SK-N-SH (cell line): ENCODE results near the gene HEMK1. TPM values are rescaled to one million over a fixed set of nuclear protein-coding genes. Genes with fewer than 3 reads are reported as not detected.

Experiments
- CTCF ChIA-PET: fragments of 300-600, 350-600 bp; formaldehyde crosslinking; extraction: SDS; loops from one replicate; lab custom pipeline; 2021; lab: Yijun Ruan, JAX
- POLR2A ChIA-PET: fragments of 350-600 bp; sonication (Branson Sonifier 250); formaldehyde crosslinking; extraction: SDS; loops from one replicate; lab custom pipeline; 2020; ENCODE audit warnings: antibody characterized with exemption, inconsistent platforms; lab: Yijun Ruan, JAX
- DNase-seq: peaks from one replicate; pipeline ENCODE4 v3.0.0; 2012
- H2AFZ ChIP-seq: fragments of 200-600 bp; sonication (generic); 2 replicates; pipeline ENCODE4 v1.8.1; 2016; ENCODE audit warnings: antibody characterized with exemption, mild to moderate bottlenecking, low read depth
- H3F3A ChIP-seq: fragments of 200-600 bp; sonication (generic); replicated peaks from 2 replicates; pipeline ENCODE3; 2016; ENCODE audit warnings: antibody characterized with exemption, mild to moderate bottlenecking; ENCODE audit not compliant: insufficient read depth
- H3K27ac ChIP-seq, 2 experiments: fragments of 200-500 bp in 1 of 2; fragments of 200-600 bp in 1 of 2; sonication (Bioruptor generic) in 1 of 2; sonication (generic), shearing (Covaris generic) in 1 of 2; 2 replicates each; pipeline versions ENCODE4 v1.5.1 to v1.6.1; 2014 to 2016; ENCODE audit warnings: low read depth in 2 of 2, inconsistent platforms in 1 of 2, low read length in 1 of 2, mild to moderate bottlenecking in 1 of 2, mixed read lengths in 1 of 2
- H3K27me3 ChIP-seq: fragments of 200-600 bp; sonication (generic), shearing (Covaris generic); 2 replicates; pipeline ENCODE4 v1.6.1; 2016; ENCODE audit warnings: mixed run types; ENCODE audit not compliant: insufficient read depth
- H3K36me3 ChIP-seq, 2 experiments: fragments of 200-500 bp in 1 of 2; fragments of 200-600 bp in 1 of 2; sonication (Bioruptor generic) in 1 of 2; sonication (generic) in 1 of 2; replicated peaks in 1 of 2; 2 replicates each; pipeline versions ENCODE3 to v1.5.1; 2014 to 2016; ENCODE audit warnings: low read length in 1 of 2, mild to moderate bottlenecking in 1 of 2; ENCODE audit not compliant: insufficient read depth in 2 of 2, control insufficient read depth in 1 of 2
- H3K4me1 ChIP-seq, 2 experiments: fragments of 200-500 bp in 1 of 2; fragments of 200-600 bp in 1 of 2; sonication (Bioruptor generic) in 1 of 2; sonication (generic), shearing (Covaris generic) in 1 of 2; 2 replicates each; pipeline versions ENCODE4 v1.5.1 to v1.6.1; 2014 to 2016; ENCODE audit warnings: low read depth in 1 of 2, low read length in 1 of 2, mixed run types in 1 of 2; ENCODE audit not compliant: insufficient read depth in 2 of 2, control insufficient read depth in 1 of 2
- H3K4me2 ChIP-seq: fragments of 200-600 bp; sonication (generic), shearing (Covaris generic); 2 replicates; pipeline ENCODE4 v1.6.1; 2017; ENCODE audit warnings: mixed run types
- H3K4me3 ChIP-seq, 2 experiments: fragments of 200-500 bp in 1 of 2; fragments of 200-600 bp in 1 of 2; sonication (Bioruptor generic) in 1 of 2; sonication (generic), shearing (Covaris generic) in 1 of 2; 2 replicates each; pipeline versions ENCODE4 v1.5.1 to v1.8.1; 2014 to 2016; ENCODE audit warnings: low read depth in 2 of 2, inconsistent platforms in 1 of 2, low read length in 1 of 2, mild to moderate bottlenecking in 1 of 2, mixed read lengths in 1 of 2, moderate library complexity in 1 of 2
- H3K79me2 ChIP-seq: fragments of 200-600 bp; sonication (generic); 2 replicates; pipeline ENCODE4 v1.8.1; 2017; ENCODE audit warnings: mild to moderate bottlenecking; ENCODE audit not compliant: insufficient read depth
- H3K9ac ChIP-seq: fragments of 200-600 bp; sonication (generic); 2 replicates; pipeline ENCODE4 v1.6.1; 2017; ENCODE audit warnings: mixed run types
- H3K9me2 ChIP-seq: fragments of 200-600 bp; sonication (generic); 2 replicates; pipeline ENCODE4 v1.6.1; 2017; ENCODE audit warnings: mixed run types
- H3K9me3 ChIP-seq: fragments of 200-600 bp; sonication (generic); 2 replicates; pipeline ENCODE4 v1.6.1; 2017; ENCODE audit warnings: mixed run types, mild to moderate bottlenecking, moderate library complexity
- H4K20me1 ChIP-seq: fragments of 200-600 bp; sonication (generic); 2 replicates; pipeline ENCODE4 v1.6.1; 2017; ENCODE audit warnings: mild to moderate bottlenecking, mixed run types; ENCODE audit not compliant: insufficient read depth
- CHD2 ChIP-seq: fragments of 150-350 bp; IDR thresholded peaks from 2 replicates; pipeline ENCODE4 v1.6.1; 2018; ENCODE audit warnings: low read length; ENCODE audit not compliant: partially characterized antibody
- CTCF ChIP-seq: fragments of 200-600 bp; sonication (generic); IDR thresholded peaks from 2 replicates; pipeline ENCODE4 v1.6.1; 2017; ENCODE audit warnings: antibody characterized with exemption, mild to moderate bottlenecking, moderate library complexity
- EZH2phosphoT487 ChIP-seq: fragments of 200-600 bp; sonication (generic); IDR thresholded peaks from 2 replicates; pipeline ENCODE4 v1.6.1; 2017; ENCODE audit warnings: low read depth, mixed run types, mild to moderate bottlenecking, antibody characterized with exemption, moderate library complexity, borderline replicate concordance
- FOXM1 ChIP-seq: IDR thresholded peaks from 2 replicates; pipeline ENCODE4 v1.4.0; 2012; ENCODE audit warnings: low read depth, mild to moderate bottlenecking
- GABPA ChIP-seq: IDR thresholded peaks from 2 replicates; pipeline ENCODE4 v1.4.0; 2012; ENCODE audit warnings: low read depth, mild to moderate bottlenecking
- IRF3 ChIP-seq: fragments of 150-350 bp; IDR thresholded peaks from 2 replicates; pipeline ENCODE4 v1.6.1; 2016; ENCODE audit warnings: mild to moderate bottlenecking, low read depth, low read length
- JUND ChIP-seq: IDR thresholded peaks from 2 replicates; pipeline ENCODE4 v1.4.0; 2012
- MEF2A ChIP-seq: IDR thresholded peaks from 2 replicates; pipeline ENCODE4 v1.4.0; 2012; ENCODE audit warnings: low read depth, borderline replicate concordance
- NFIC ChIP-seq: IDR thresholded peaks from 2 replicates; pipeline ENCODE4 v1.4.0; 2012; ENCODE audit warnings: borderline replicate concordance
- PBX3 ChIP-seq: IDR thresholded peaks from 2 replicates; pipeline ENCODE4; 2012
- POLR2AphosphoS5 ChIP-seq: IDR thresholded peaks from 2 replicates; pipeline ENCODE4 v1.6.1; 2012; ENCODE audit warnings: low read depth, low read length
- RAD21 ChIP-seq: IDR thresholded peaks from 2 replicates; pipeline ENCODE4 v1.6.1; 2012; ENCODE audit warnings: mild to moderate bottlenecking, low read length
- REST ChIP-seq: IDR thresholded peaks from 2 replicates; pipeline ENCODE4 v1.6.1; 2012; ENCODE audit warnings: mild to moderate bottlenecking, low read depth, low read length, moderate library complexity
- RFX5 ChIP-seq: IDR thresholded peaks from 2 replicates; pipeline ENCODE4 v1.6.1; 2012; ENCODE audit warnings: mild to moderate bottlenecking, improper control_type of control experiment, low read length
- RXRA ChIP-seq: IDR thresholded peaks from 2 replicates; pipeline ENCODE4 v1.4.0; 2012; ENCODE audit warnings: low read depth, mild to moderate bottlenecking, borderline replicate concordance
- SIN3A ChIP-seq: IDR thresholded peaks from 2 replicates; pipeline ENCODE4 v1.6.1; 2012; ENCODE audit warnings: low read depth, mild to moderate bottlenecking, low read length, moderate library complexity, borderline replicate concordance
- SMC3 ChIP-seq: IDR thresholded peaks from 2 replicates; pipeline ENCODE4 v1.6.1; 2012; ENCODE audit warnings: low read depth, low read length, improper control_type of control experiment
- TAF1 ChIP-seq: IDR thresholded peaks from 2 replicates; pipeline ENCODE4 v1.6.1; 2012; ENCODE audit warnings: low read depth, mild to moderate bottlenecking, low read length, moderate library complexity, borderline replicate concordance
- USF1 ChIP-seq: IDR thresholded peaks from 2 replicates; pipeline ENCODE4 v1.4.0; 2012; ENCODE audit warnings: low read depth, borderline replicate concordance
- YY1 ChIP-seq: IDR thresholded peaks from 2 replicates; pipeline ENCODE4 v1.4.0; 2012; ENCODE audit warnings: low read depth, mild to moderate bottlenecking
- WGBS: methylation state at CpG from one replicate; pipeline ENCODE4 v1.1.6; 2017; ENCODE audit warnings: low lambda C conversion rate; 5-methylcytosine and 5-hydroxymethylcytosine counted together
- polyA plus RNA-seq, 3 experiments: library from polyadenylated mRNA; depleted of rRNA; stranded (reverse); fragments of >200 nt; gene quantifications; 2 replicates each; pipeline ENCODE4 v1.2.3, GENCODE V29; 2012

The HEMK1 gene
- polyA plus RNA-seq, 1 of the 3 experiments (the other 2 are of a cell fraction) = 15.4 TPM

GRCh38 chr3:50545781-50546180, 23.5 kb upstream of the HEMK1 start:
- no peak for DNase-seq
- Histone ChIP-seq H3K27me3 (no peaks in the 10 kb centered on the region; the same call in 1 of the 2 replicates), H3K4me3 (no peak overlapping the region), H3K36me3 (no peaks in the 10 kb centered on the region), H3K9me2 (no peaks in the 10 kb centered on the region), H3F3A (no peaks in the 10 kb centered on the region), H3K4me1 (peaks cover 0 to 49% of the 10 kb centered on the region in 2 experiments; a peak in 1 of 4 replicates), H3K9me3 (no peaks in the 10 kb centered on the region), H2AFZ (no peak overlapping the region), H3K4me2 (no peak overlapping the region), H3K27ac (no peak overlapping the region; a peak in 1 of 4 replicates), H3K9ac (no peak overlapping the region), H3K79me2 (no peaks in the 10 kb centered on the region), H4K20me1 (no peaks in the 10 kb centered on the region)
- CTCF ChIA-PET = interaction anchor here (0.7 to 22.6 kb wide), 3 partner anchors 8 to 135 kb away, joined by 3 to 499 read pairs (median 3); no protein-coding TSS in a partner anchor
- TF ChIP-seq CTCF (no peak), TAF1 (no peak), NFIC (no peak), MEF2A (no peak), JUND (no peak), POLR2AphosphoS5 (no peak), SMC3 (no peak), YY1 (no peak), USF1 (no peak), CHD2 (no peak), PBX3 (no peak), FOXM1 (no peak), SIN3A (no peak), GABPA (no peak), REST (no peak), IRF3 (no peak), RFX5 (no peak), RAD21 (no peak), RXRA (no peak), EZH2phosphoT487 (no peak)
- WGBS = no CpG with 5 or more reads among the region's 1 CpG
- POLR2A ChIA-PET = no interaction called here
